SK-N-SH treated with all-trans-retinoic acid at 6 μM for 48 hours (cell line): ENCODE measurements around the gene CXCL9.
"Not testable (repeated sequence)": the region's sequence is repeated elsewhere in the genome, so short reads cannot be mapped to it uniquely, and the experiment has no call there.

Experiments
- ATAC-seq: fragments of 200-7000 bp; cut with Tn5 transposase; 3 replicates; pipeline ENCODE4 v1.9.1; 2020; ENCODE audit warnings: mild to moderate bottlenecking, moderate library complexity
- ARNTL ChIP-seq: fragments of 450-650 bp; formaldehyde crosslinking; IDR thresholded peaks from 2 replicates; pipeline ENCODE4 v1.5.0; 2020; ENCODE audit warnings: low read depth, mild to moderate bottlenecking, moderate library complexity, borderline replicate concordance
- BACH2 ChIP-seq: fragments of 250-450 bp; sonication (Bioruptor Pico); IDR thresholded peaks from 2 replicates; pipeline ENCODE4 v1.9.0; 2021; ENCODE audit warnings: mild to moderate bottlenecking, borderline replicate concordance
- CSDC2 ChIP-seq: fragments of 250-450 bp; sonication (Bioruptor Pico); IDR thresholded peaks from 2 replicates; pipeline ENCODE4 v1.5.0; 2020; ENCODE audit warnings: mild to moderate bottlenecking, moderate library complexity
- GLIS3 ChIP-seq: fragments of 250-450 bp; sonication (Bioruptor Pico); IDR thresholded peaks from 2 replicates; pipeline ENCODE4 v1.5.0; 2020; ENCODE audit warnings: mild to moderate bottlenecking, moderate library complexity
- PPARA ChIP-seq: fragments of 250-450 bp; sonication (Bioruptor Pico); IDR thresholded peaks from 2 replicates; pipeline ENCODE4 v1.5.0; 2020; ENCODE audit warnings: mild to moderate bottlenecking, borderline replicate concordance
- RARB ChIP-seq: fragments of 250-450 bp; sonication (Bioruptor Pico); IDR thresholded peaks from 2 replicates; pipeline ENCODE4 v1.8.0; 2021; ENCODE audit warnings: mild to moderate bottlenecking, moderate library complexity
- SNAI2 ChIP-seq: fragments of 250-450 bp; sonication (Bioruptor Pico); IDR thresholded peaks from 2 replicates; pipeline ENCODE4 v1.5.0; 2020; ENCODE audit warnings: mild to moderate bottlenecking, moderate library complexity
- TCF4 ChIP-seq: fragments of 250-450 bp; sonication (Bioruptor Pico); IDR thresholded peaks from 2 replicates; pipeline ENCODE4 v1.8.0; 2021; ENCODE audit warnings: mild to moderate bottlenecking, moderate library complexity, borderline replicate concordance
- TOX ChIP-seq: fragments of 250-450 bp; sonication (Bioruptor Pico); IDR thresholded peaks from 2 replicates; pipeline ENCODE4 v1.8.0; 2021; ENCODE audit warnings: mild to moderate bottlenecking, moderate library complexity, borderline replicate concordance
- ZC3H10 ChIP-seq: fragments of 250-450 bp; sonication (Bioruptor Pico); IDR thresholded peaks from 2 replicates; pipeline ENCODE4 v1.5.1; 2021; ENCODE audit warnings: mild to moderate bottlenecking, moderate library complexity
- ZFP3 ChIP-seq: fragments of 250-450 bp; sonication (Bioruptor Pico); IDR thresholded peaks from 2 replicates; pipeline ENCODE4 v1.5.0; 2020; ENCODE audit warnings: mild to moderate bottlenecking, moderate library complexity
- ZFP30 ChIP-seq: fragments of 450-650 bp; formaldehyde crosslinking; IDR thresholded peaks from 2 replicates; pipeline ENCODE4 v1.5.0; 2022; ENCODE audit warnings: mild to moderate bottlenecking, moderate library complexity
- ZNF565 ChIP-seq: fragments of 450-650 bp; formaldehyde crosslinking; conservative IDR thresholded peaks from 2 replicates; pipeline ENCODE4 v1.5.0; 2020; ENCODE audit warnings: low read depth, mild to moderate bottlenecking, moderate library complexity
- ZNF70 ChIP-seq: fragments of 450-650 bp; formaldehyde crosslinking; IDR thresholded peaks from 2 replicates; pipeline ENCODE4 v1.5.0; 2020; ENCODE audit warnings: mild to moderate bottlenecking, moderate library complexity
- ZNF8 ChIP-seq: fragments of 450-650 bp; formaldehyde crosslinking; IDR thresholded peaks from 2 replicates; pipeline ENCODE4 v1.5.0; 2020; ENCODE audit warnings: mild to moderate bottlenecking, moderate library complexity
- TF ChIP-seq, protein P1 (sequence below): fragments of 250-450 bp; sonication (Bioruptor Pico); IDR thresholded peaks from 2 replicates; pipeline ENCODE4 v1.5.1; 2021; ENCODE audit warnings: mild to moderate bottlenecking, moderate library complexity
- TF ChIP-seq, protein P2 (sequence below): fragments of 250-450 bp; sonication (Bioruptor Pico); IDR thresholded peaks from 2 replicates; pipeline ENCODE4 v1.8.0; 2020; ENCODE audit warnings: mild to moderate bottlenecking, moderate library complexity, borderline replicate concordance
- TF ChIP-seq, protein P3 (sequence below): fragments of 250-450 bp; sonication (Bioruptor Pico); IDR thresholded peaks from 2 replicates; pipeline ENCODE4 v1.8.0; 2021; ENCODE audit warnings: low read depth, mild to moderate bottlenecking, moderate library complexity, borderline replicate concordance
- TF ChIP-seq, protein P4 (sequence below): fragments of 250-450 bp; sonication (Bioruptor Pico); IDR thresholded peaks from 2 replicates; pipeline ENCODE4 v1.5.1; 2020; ENCODE audit warnings: low read depth, mild to moderate bottlenecking, moderate library complexity

CXCL9 gene

DNA sequence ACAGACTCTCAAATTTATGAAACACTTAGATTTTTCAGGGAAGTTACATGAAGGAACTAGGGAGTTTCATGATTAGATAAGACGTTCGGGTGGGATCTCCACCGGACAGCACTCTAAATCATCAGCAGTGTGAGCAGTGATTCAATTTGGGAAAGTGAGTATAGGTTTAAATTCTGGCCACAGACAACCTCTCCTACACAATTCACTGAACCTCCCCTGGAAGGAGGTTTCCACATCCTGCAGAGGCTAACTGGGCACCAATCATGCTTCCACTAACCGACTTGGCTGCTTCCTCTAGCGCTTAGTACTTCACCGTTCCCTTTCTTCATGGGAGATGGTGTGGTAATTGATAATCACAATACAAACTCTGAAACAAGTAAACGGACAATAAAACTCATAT is 5.6 kb downstream of the CXCL9 start:
- no peak for TF ChIP-seq ZNF70 (CRISPR knock-in tag)
- TF ChIP-seq, protein P1, sequence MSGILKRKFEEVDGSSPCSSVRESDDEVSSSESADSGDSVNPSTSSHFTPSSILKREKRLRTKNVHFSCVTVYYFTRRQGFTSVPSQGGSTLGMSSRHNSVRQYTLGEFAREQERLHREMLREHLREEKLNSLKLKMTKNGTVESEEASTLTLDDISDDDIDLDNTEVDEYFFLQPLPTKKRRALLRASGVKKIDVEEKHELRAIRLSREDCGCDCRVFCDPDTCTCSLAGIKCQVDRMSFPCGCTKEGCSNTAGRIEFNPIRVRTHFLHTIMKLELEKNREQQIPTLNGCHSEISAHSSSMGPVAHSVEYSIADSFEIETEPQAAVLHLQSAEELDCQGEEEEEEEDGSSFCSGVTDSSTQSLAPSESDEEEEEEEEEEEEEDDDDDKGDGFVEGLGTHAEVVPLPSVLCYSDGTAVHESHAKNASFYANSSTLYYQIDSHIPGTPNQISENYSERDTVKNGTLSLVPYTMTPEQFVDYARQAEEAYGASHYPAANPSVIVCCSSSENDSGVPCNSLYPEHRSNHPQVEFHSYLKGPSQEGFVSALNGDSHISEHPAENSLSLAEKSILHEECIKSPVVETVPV: no peak
- TF ChIP-seq, protein P2, sequence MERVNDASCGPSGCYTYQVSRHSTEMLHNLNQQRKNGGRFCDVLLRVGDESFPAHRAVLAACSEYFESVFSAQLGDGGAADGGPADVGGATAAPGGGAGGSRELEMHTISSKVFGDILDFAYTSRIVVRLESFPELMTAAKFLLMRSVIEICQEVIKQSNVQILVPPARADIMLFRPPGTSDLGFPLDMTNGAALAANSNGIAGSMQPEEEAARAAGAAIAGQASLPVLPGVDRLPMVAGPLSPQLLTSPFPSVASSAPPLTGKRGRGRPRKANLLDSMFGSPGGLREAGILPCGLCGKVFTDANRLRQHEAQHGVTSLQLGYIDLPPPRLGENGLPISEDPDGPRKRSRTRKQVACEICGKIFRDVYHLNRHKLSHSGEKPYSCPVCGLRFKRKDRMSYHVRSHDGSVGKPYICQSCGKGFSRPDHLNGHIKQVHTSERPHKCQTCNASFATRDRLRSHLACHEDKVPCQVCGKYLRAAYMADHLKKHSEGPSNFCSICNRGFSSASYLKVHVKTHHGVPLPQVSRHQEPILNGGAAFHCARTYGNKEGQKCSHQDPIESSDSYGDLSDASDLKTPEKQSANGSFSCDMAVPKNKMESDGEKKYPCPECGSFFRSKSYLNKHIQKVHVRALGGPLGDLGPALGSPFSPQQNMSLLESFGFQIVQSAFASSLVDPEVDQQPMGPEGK (CRISPR knock-in tag): no peak
- TF ChIP-seq GLIS3: no peak
- no peak for TF ChIP-seq ZNF565 (CRISPR knock-in tag)
- no peak for TF ChIP-seq ZFP3 (CRISPR knock-in tag)
- no peak for TF ChIP-seq RARB
- no peak for TF ChIP-seq BACH2 (CRISPR knock-in tag)
- TF ChIP-seq, all 23 proteins: peak for 0
- ATAC-seq: no peak

DNA sequence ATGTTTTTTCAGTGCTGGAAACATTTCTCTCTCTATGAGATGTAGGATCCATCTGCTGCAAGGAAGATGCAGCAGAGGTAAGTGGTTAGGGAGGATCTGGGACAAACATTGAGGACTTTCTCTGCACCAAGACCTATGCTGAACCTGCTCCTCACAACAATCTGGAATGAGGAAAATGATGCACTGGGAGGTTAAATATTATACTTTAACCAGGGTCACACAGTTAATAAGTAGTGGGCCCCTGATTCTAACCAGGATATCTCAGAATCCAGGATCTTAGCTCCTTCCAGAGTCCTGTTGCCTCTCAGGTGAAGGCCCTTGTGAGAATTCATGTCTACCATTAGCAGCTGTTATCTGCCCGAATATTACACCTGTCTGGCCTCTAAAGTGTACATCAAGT is 7.0 kb downstream of the CXCL9 start:
- ATAC-seq: no peak
- TF ChIP-seq CSDC2 (CRISPR knock-in tag): no peak
- no peak for TF ChIP-seq GLIS3
- no peak for TF ChIP-seq ZNF8 (CRISPR knock-in tag)
- no peak for TF ChIP-seq ZNF565 (CRISPR knock-in tag)
- TF ChIP-seq TOX: no peak
- TF ChIP-seq ZFP30: no peak
- TF ChIP-seq TCF4: no peak

DNA sequence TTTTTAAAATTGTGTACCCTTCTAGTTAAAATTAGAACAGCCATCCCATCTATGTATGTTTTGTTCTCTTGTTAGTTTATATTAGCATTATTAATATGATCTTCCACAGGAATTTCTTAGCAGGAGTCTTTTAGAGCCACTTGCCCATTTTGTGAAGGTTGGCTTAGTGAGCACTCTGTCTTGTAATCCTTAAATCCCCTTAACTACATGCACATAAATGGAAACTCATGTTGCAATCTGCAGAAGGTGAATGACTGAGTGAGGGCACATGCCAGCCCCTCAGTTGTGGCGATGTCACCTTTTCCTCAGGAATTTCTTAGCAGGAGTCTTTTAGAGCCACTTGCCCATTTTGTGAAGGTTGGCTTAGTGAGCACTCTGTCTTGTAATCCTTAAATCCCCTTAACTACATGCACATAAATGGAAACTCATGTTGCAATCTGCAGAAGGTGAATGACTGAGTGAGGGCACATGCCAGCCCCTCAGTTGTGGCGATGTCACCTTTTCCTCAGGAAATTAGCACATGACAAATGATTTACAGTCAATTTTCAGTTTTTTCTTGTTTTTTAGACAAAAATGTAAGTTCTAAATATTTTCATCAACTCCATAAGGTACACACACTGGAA is 8.7 kb downstream of the CXCL9 start:
- ATAC-seq: not testable (repeated sequence)

DNA sequence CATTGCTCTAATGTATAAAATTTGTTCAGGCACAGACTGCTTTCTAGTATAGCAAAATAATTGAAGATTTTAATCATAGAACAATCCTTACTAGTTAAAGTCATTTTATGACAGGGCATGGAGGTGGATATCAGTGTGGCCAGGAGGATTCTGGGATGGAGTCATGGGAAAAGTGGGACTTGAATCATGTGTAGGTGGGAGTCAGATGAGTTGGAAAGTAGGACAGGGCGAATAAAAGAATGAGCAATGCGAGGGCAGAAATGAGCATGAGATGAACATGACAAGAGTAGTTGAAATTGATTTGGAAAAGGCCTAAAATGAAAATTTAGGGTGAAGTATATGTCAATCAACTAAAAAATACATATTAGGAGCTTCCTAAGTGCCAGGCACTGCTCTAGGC is 9.4 kb downstream of the CXCL9 start:
- TF ChIP-seq GLIS3 (no peak), ZFP3 (CRISPR knock-in tag) (no peak), PPARA (CRISPR knock-in tag) (no peak), TOX (no peak), ZNF8 (CRISPR knock-in tag) (no peak), CSDC2 (CRISPR knock-in tag) (no peak), SNAI2 (no peak)
- TF ChIP-seq, protein P3, sequence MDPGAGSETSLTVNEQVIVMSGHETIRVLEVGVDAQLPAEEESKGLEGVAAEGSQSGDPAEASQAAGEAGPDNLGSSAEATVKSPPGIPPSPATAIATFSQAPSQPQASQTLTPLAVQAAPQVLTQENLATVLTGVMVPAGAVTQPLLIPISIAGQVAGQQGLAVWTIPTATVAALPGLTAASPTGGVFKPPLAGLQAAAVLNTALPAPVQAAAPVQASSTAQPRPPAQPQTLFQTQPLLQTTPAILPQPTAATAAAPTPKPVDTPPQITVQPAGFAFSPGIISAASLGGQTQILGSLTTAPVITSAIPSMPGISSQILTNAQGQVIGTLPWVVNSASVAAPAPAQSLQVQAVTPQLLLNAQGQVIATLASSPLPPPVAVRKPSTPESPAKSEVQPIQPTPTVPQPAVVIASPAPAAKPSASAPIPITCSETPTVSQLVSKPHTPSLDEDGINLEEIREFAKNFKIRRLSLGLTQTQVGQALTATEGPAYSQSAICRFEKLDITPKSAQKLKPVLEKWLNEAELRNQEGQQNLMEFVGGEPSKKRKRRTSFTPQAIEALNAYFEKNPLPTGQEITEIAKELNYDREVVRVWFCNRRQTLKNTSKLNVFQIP (CRISPR knock-in tag): no peak
- ATAC-seq: no peak

DNA sequence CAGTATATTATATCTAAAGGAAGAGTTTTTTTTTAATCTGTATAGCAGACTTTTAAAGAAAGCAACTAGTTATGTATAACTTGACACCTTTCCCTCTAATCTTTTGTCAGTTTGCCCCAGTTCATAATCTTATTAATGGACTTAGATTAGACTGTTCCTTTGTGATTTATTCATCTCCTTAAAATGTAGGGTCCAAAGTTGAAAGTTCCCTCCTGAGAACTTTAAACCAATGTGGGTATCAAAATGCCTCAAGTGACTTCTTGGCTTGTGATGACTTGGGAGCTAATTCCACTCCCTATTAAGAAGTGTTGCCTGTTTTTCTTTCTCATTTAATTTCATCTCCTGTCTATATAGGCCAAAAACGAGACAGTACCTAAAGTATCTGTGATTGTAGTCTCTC is 10.2 kb downstream of the CXCL9 start:
- TF ChIP-seq ZFP3 (CRISPR knock-in tag) (no peak), SNAI2 (no peak), CSDC2 (CRISPR knock-in tag) (no peak), ARNTL (CRISPR knock-in tag) (no peak), ZC3H10 (CRISPR knock-in tag) (no peak), PPARA (CRISPR knock-in tag) (no peak), ZNF565 (CRISPR knock-in tag) (no peak), ZNF70 (CRISPR knock-in tag) (no peak), RARB (no peak)
- TF ChIP-seq, protein P4, sequence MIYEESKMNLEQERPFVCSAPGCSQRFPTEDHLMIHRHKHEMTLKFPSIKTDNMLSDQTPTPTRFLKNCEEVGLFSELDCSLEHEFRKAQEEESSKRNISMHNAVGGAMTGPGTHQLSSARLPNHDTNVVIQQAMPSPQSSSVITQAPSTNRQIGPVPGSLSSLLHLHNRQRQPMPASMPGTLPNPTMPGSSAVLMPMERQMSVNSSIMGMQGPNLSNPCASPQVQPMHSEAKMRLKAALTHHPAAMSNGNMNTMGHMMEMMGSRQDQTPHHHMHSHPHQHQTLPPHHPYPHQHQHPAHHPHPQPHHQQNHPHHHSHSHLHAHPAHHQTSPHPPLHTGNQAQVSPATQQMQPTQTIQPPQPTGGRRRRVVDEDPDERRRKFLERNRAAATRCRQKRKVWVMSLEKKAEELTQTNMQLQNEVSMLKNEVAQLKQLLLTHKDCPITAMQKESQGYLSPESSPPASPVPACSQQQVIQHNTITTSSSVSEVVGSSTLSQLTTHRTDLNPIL (CRISPR knock-in tag): no peak
- TF ChIP-seq, protein P3 (CRISPR knock-in tag): no peak
- ATAC-seq: no peak
